ENCODE data around the gene GRIN2A.

DNA sequence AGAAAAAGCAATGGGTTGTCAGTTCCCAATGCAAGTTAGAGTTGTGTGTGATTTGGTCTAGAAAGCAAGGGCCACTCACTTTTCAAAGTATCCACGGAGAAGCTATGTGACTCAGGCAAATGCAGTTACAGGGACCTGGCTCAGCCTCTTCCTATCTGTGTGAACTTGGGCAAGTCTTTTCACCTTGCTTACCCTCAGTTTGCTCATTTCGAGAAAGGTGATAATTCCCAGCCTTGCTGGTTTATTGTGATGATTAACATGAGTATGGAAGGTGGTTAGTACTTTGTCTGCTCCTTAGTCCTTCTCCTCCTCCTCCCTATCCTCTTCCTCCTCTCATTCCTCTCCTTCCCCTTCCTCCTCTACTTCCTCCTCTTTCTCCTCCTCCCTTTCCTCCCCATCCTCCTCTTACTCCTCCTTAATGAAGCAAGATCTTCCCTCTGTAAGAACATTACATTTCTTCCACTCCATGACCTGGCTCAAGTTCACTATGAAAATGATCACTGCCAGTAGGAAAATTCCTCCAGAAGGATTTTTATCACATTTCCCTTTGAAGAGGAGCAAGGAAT is 204.0 kb downstream of the GRIN2A start:
- TF ChIP-seq EZH2 (IDR thresholded peaks at IDR 0.05) (no peak), POLR2AphosphoS5 (IDR thresholded peaks at IDR 0.05; ENCODE audit: borderline replicate concordance, low read depth, low read length) (no peak), FOXP2 (optimal IDR thresholded peaks at IDR 0.05; ENCODE audit: control extremely low read depth, extremely low read length, insufficient read depth) (no peak)

Data from SK-N-MC (cell line).